HepG2 (cell line): ENCODE measurements around the gene CCDC136. TPM values are rescaled to one million over a fixed set of nuclear protein-coding genes. Genes with fewer than 3 reads are reported as not detected.

Source experiments
- MYC ChIP-seq: sonication (generic); formaldehyde crosslinking; IDR thresholded peaks from 2 replicates; pipeline ENCODE4 v1.9.0; 2021; ENCODE audit warnings: missing genetic modification reagents, borderline replicate concordance
- SIN3B ChIP-seq: fragments of 150-350 bp; IDR thresholded peaks from 2 replicates; pipeline ENCODE4 v1.6.1; 2014; ENCODE audit warnings: low read length
- SRSF4 ChIP-seq: fragments of 200-400 bp; formaldehyde crosslinking; IDR thresholded peaks from one replicate; pipeline ENCODE4 v1.6.1; 2018; ENCODE audit warnings: mild to moderate bottlenecking, low read depth, low read length, moderate library complexity; ENCODE audit not compliant: poor library complexity, severe bottlenecking
- TFDP2 ChIP-seq: sonication (generic); formaldehyde crosslinking; IDR thresholded peaks from 2 replicates; pipeline ENCODE4 v1.4.0; 2020; ENCODE audit warnings: missing genetic modification reagents
- ZNF674 ChIP-seq: sonication (generic); formaldehyde crosslinking; IDR thresholded peaks from 2 replicates; pipeline ENCODE4 v1.5.0; 2020; ENCODE audit warnings: low read depth, mild to moderate bottlenecking, missing genetic modification reagents
- ZNF850 ChIP-seq: sonication (generic); formaldehyde crosslinking; conservative IDR thresholded peaks from 2 replicates; pipeline ENCODE4 v1.9.0; 2021; ENCODE audit warnings: mild to moderate bottlenecking, missing genetic modification reagents
- polyA plus RNA-seq, 8 experiments: library from polyadenylated mRNA; depleted of rRNA in 3 of 8; stranded (reverse) in 7 of 8; unstranded in 1 of 8; fragments of >200 nt; fragmentation: Illumina TruSeq in 4 of 8; extraction: Trizol in 4 of 8; gene quantifications; 2 replicates each; pipeline versions ENCODE4 v1.2.1 to v1.2.3, GENCODE V29; 2011 to 2016; ENCODE audit warnings: low read depth in 4 of 8, missing spikeins in 1 of 8, mixed read lengths in 1 of 8; ENCODE audit not compliant: insufficient read depth in 1 of 8
- total RNA-seq, 5 experiments: library from RNA; depleted of rRNA; stranded (reverse); fragments of >200 nt; fragmentation: Illumina TruSeq; extraction: Trizol; gene quantifications; 2 replicates each; pipeline ENCODE4 v1.2.3, GENCODE V29; 2016; ENCODE audit warnings: low read depth in 1 of 5
- TF ChIP-seq, protein P1 (sequence below): sonication (generic); formaldehyde crosslinking; IDR thresholded peaks from 2 replicates; pipeline ENCODE4 v1.4.0; 2020; ENCODE audit warnings: mild to moderate bottlenecking, missing genetic modification reagents

The CCDC136 gene
- total and polyA plus RNA-seq, 2 of the 13 experiments (the other 11 are each of a cell fraction or from before 2014, with no cell fraction given), result 0.04 to 0.38 TPM

DNA sequence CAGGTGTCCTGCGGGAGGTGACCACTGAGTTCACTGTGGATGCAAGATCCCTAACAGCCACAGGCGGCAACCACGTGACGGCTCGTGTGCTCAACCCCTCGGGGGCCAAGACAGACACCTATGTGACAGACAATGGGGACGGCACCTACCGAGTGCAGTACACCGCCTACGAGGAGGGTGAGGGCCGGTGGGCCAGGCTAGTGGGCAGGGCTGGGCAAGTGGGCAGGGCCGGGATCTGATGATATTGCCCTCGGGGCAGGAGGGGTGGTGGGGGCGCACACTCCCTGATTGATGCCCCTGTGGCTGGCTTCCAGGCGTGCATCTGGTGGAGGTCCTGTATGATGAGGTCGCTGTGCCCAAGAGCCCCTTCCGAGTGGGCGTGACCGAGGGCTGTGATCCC lies 54.2 kb downstream of the CCDC136 start (continued):
- TF ChIP-seq, protein P1, sequence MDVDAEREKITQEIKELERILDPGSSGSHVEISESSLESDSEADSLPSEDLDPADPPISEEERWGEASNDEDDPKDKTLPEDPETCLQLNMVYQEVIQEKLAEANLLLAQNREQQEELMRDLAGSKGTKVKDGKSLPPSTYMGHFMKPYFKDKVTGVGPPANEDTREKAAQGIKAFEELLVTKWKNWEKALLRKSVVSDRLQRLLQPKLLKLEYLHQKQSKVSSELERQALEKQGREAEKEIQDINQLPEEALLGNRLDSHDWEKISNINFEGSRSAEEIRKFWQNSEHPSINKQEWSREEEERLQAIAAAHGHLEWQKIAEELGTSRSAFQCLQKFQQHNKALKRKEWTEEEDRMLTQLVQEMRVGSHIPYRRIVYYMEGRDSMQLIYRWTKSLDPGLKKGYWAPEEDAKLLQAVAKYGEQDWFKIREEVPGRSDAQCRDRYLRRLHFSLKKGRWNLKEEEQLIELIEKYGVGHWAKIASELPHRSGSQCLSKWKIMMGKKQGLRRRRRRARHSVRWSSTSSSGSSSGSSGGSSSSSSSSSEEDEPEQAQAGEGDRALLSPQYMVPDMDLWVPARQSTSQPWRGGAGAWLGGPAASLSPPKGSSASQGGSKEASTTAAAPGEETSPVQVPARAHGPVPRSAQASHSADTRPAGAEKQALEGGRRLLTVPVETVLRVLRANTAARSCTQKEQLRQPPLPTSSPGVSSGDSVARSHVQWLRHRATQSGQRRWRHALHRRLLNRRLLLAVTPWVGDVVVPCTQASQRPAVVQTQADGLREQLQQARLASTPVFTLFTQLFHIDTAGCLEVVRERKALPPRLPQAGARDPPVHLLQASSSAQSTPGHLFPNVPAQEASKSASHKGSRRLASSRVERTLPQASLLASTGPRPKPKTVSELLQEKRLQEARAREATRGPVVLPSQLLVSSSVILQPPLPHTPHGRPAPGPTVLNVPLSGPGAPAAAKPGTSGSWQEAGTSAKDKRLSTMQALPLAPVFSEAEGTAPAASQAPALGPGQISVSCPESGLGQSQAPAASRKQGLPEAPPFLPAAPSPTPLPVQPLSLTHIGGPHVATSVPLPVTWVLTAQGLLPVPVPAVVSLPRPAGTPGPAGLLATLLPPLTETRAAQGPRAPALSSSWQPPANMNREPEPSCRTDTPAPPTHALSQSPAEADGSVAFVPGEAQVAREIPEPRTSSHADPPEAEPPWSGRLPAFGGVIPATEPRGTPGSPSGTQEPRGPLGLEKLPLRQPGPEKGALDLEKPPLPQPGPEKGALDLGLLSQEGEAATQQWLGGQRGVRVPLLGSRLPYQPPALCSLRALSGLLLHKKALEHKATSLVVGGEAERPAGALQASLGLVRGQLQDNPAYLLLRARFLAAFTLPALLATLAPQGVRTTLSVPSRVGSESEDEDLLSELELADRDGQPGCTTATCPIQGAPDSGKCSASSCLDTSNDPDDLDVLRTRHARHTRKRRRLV, result no peak
- no peak for TF ChIP-seq ZNF850 (CRISPR knock-in tag)
- no peak for TF ChIP-seq ZNF674 (CRISPR knock-in tag)
- TF ChIP-seq SIN3B, result no peak
- TF ChIP-seq TFDP2, result no peak
- no peak for TF ChIP-seq SRSF4
- no peak for TF ChIP-seq MYC (CRISPR knock-in tag)
